ENCODE results near the gene FMNL2.

Gene FMNL2

DNA sequence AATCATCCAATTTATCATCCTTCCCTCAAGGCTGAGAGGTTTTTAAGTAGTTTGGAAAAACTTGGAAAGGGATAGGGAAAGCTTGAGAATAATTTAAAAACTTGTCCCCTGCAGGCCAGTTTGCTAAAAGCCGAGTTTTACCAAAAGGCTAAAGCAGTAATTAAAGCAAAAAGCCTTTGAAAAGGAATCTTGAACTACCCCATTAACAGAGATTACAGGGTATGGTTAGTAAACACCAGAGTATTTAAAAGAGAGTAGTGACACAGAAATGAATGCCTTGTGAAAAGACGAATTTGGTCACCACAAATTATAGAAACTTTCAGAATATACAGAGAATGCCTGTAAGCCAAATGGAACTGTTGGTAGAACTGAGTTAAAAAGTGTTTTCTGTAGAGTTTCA, 85.0 kb downstream of the FMNL2 start:
- H2AFZ ChIP-seq (ENCODE audit: low read depth, low read length, severe bottlenecking), result no peak overlapping the region
- no peaks in the 10 kb centered on the region for H4K20me1 ChIP-seq (ENCODE audit: low read depth, low read length)
- no peak overlapping the region for H3K9ac ChIP-seq (ENCODE audit: low read length)
- no peaks in the 10 kb centered on the region for H3K79me2 ChIP-seq (ENCODE audit: insufficient read depth, low read length)
- H3K36me3 ChIP-seq (ENCODE audit: low read length), result no peaks in the 10 kb centered on the region
- H3K9me2 ChIP-seq (replicated peaks; ENCODE audit: insufficient read depth, low read length), result no peaks in the 10 kb centered on the region
- H3K4me2 ChIP-seq (ENCODE audit: low read depth, low read length, poor library complexity, severe bottlenecking), result no peak overlapping the region
- no peaks in the 10 kb centered on the region for H3K27me3 ChIP-seq (ENCODE audit: low read length)
- TF ChIP-seq EZH2phosphoT487 (conservative IDR thresholded peaks at IDR 0.05; ENCODE audit: low read length), result no peak
- no peak overlapping the region for H3K27ac ChIP-seq (ENCODE audit: low read depth, low read length)
- no peak overlapping the region for H3K4me3 ChIP-seq (ENCODE audit: insufficient read depth, low read length, poor library complexity, severe bottlenecking)
- no peaks in the 10 kb centered on the region for H3F3A ChIP-seq (ENCODE audit: insufficient read depth)
- no peaks in the 10 kb centered on the region for H3K9me3 ChIP-seq (ENCODE audit: insufficient read depth, low read length)

DNA sequence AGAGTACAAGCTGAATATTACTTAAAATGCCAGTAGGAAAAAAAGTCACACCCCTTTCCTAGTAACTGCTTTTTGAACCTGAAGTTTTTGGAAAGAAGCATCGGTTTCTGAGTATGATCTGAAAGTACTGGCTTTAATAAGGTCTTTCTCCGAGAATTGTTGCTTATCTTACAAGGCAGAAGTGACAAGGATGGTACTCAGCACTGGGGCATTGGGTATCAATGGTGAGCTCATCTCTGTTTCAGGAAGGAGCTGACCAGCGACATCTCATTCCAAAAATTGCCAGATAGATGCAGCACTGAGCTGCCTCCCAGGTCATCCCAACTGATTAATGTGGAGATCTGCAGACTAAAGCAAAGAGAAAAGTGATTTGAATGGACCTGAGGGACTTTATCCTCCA, 85.4 kb downstream of the FMNL2 start:
- H3K79me2 ChIP-seq (ENCODE audit: insufficient read depth, low read length), result no peaks in the 10 kb centered on the region
- no peak overlapping the region for H3K27ac ChIP-seq (ENCODE audit: low read depth, low read length)
- no peaks in the 10 kb centered on the region for H3F3A ChIP-seq (ENCODE audit: insufficient read depth)
- H3K27me3 ChIP-seq (ENCODE audit: low read length), result no peaks in the 10 kb centered on the region
- H3K4me3 ChIP-seq (ENCODE audit: insufficient read depth, low read length, poor library complexity, severe bottlenecking), result no peak overlapping the region
- no peak overlapping the region for H3K9ac ChIP-seq (ENCODE audit: low read length)
- no peak overlapping the region for H2AFZ ChIP-seq (ENCODE audit: low read depth, low read length, severe bottlenecking)
- H3K9me3 ChIP-seq (ENCODE audit: insufficient read depth, low read length), result no peaks in the 10 kb centered on the region
- TF ChIP-seq EZH2phosphoT487 (conservative IDR thresholded peaks at IDR 0.05; ENCODE audit: low read length), result no peak
- no peaks in the 10 kb centered on the region for H3K36me3 ChIP-seq (ENCODE audit: low read length)
- H3K4me2 ChIP-seq (ENCODE audit: low read depth, low read length, poor library complexity, severe bottlenecking), result no peak overlapping the region
- no peaks in the 10 kb centered on the region for H3K9me2 ChIP-seq (replicated peaks; ENCODE audit: insufficient read depth, low read length)
- H4K20me1 ChIP-seq (ENCODE audit: low read depth, low read length), result no peaks in the 10 kb centered on the region

- Histone ChIP-seq H3K27me3 (ENCODE audit: low read length) (no peaks in the 10 kb centered on the region), H3K9ac (ENCODE audit: low read length) (no peak overlapping the region), H4K20me1 (ENCODE audit: low read depth, low read length) (no peaks in the 10 kb centered on the region), H3K9me3 (ENCODE audit: insufficient read depth, low read length) (no peaks in the 10 kb centered on the region), H3K4me2 (ENCODE audit: low read depth, low read length, poor library complexity, severe bottlenecking) (no peak overlapping the region), H3F3A (ENCODE audit: insufficient read depth) (no peaks in the 10 kb centered on the region), H3K79me2 (ENCODE audit: insufficient read depth, low read length) (no peaks in the 10 kb centered on the region), H3K9me2 (replicated peaks; ENCODE audit: insufficient read depth, low read length) (no peaks in the 10 kb centered on the region), H2AFZ (ENCODE audit: low read depth, low read length, severe bottlenecking) (no peak overlapping the region), H3K36me3 (ENCODE audit: low read length) (no peaks in the 10 kb centered on the region), H3K27ac (ENCODE audit: low read depth, low read length) (no peak overlapping the region), H3K4me3 (ENCODE audit: insufficient read depth, low read length, poor library complexity, severe bottlenecking) (no peak overlapping the region)
- no peak for TF ChIP-seq CTCF (IDR thresholded peaks at IDR 0.05; ENCODE audit: insufficient read depth, low read length, poor library complexity, severe bottlenecking)
- no peak for TF ChIP-seq EZH2phosphoT487 (conservative IDR thresholded peaks at IDR 0.05; ENCODE audit: low read length)
Observed at GRCh38 chr2:152420936-152421335, 86.0 kb downstream of the FMNL2 start.

GRCh38 chr2:152421521-152422370, 86.8 kb downstream of the FMNL2 start:
- Histone ChIP-seq H3K36me3 (ENCODE audit: low read length) (no peaks in the 10 kb centered on the region), H3K9me2 (replicated peaks; ENCODE audit: insufficient read depth, low read length) (no peaks in the 10 kb centered on the region), H3K4me3 (ENCODE audit: insufficient read depth, low read length, poor library complexity, severe bottlenecking) (no peak overlapping the region), H3K27me3 (ENCODE audit: low read length) (no peaks in the 10 kb centered on the region), H4K20me1 (ENCODE audit: low read depth, low read length) (no peaks in the 10 kb centered on the region), H3K4me2 (ENCODE audit: low read depth, low read length, poor library complexity, severe bottlenecking) (no peak overlapping the region), H3K79me2 (ENCODE audit: insufficient read depth, low read length) (no peaks in the 10 kb centered on the region), H3K9me3 (ENCODE audit: insufficient read depth, low read length) (no peaks in the 10 kb centered on the region), H3F3A (ENCODE audit: insufficient read depth) (no peaks in the 10 kb centered on the region), H3K27ac (ENCODE audit: low read depth, low read length) (no peak overlapping the region), H2AFZ (ENCODE audit: low read depth, low read length, severe bottlenecking) (no peak overlapping the region), H3K9ac (ENCODE audit: low read length) (no peak overlapping the region)
- TF ChIP-seq CTCF (IDR thresholded peaks at IDR 0.05; ENCODE audit: insufficient read depth, low read length, poor library complexity, severe bottlenecking), result no peak

Measured in SU-DHL-6 (cell line).